GM21619 (cell line): ENCODE data around the gene ODC1.
"Not testable (repeated sequence)": the region's sequence is repeated elsewhere in the genome, so short reads cannot be mapped to it uniquely, and the experiment has no call there.

Experiments used
- ATAC-seq: cut with Tn5 transposase; IDR thresholded peaks from one replicate; pipeline ENCODE4 v1.9.1; 2021; ENCODE audit not compliant: unreplicated experiment

ODC1 gene

DNA sequence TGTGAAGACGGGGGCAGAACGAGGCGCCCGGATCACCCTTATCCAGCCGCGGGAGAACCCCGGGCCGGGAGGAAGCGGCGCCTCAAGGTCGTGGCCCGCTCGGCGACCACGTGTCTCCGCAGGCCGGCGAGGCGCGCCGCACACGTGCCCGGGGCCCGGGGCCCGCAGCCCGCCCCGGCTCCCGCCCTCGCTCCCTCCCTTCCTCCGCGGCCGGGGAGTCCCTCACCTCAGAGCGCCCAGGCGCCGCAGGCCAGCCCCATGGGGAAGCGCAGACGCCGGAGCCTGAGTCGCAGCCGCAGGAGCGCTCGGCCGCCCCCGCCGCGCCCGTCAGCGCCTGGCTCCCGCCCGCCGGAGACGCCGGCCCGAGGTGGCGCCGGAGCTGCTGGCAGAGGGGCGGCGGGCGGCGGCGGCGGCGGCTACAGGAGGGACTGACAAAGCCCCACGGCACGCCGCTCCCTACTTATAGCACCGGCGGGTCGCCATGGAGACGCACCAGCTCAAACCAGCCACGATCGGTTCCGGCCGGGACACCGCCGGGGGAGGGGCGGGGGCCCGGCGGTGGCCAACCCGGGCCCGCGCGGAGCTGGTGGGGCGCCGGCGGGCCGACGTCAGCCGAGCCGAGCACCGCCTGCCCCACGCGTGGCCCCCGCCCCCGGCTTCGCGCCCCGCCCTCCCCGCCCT is at the start of gene ODC1:
Gene ODC1, minus strand, starts transcription at position 433 of the 681 bp plus-strand sequence. CDS start 3,295 bp downstream, outside the sequence.
- peak; percentile 58 for ATAC-seq

DNA sequence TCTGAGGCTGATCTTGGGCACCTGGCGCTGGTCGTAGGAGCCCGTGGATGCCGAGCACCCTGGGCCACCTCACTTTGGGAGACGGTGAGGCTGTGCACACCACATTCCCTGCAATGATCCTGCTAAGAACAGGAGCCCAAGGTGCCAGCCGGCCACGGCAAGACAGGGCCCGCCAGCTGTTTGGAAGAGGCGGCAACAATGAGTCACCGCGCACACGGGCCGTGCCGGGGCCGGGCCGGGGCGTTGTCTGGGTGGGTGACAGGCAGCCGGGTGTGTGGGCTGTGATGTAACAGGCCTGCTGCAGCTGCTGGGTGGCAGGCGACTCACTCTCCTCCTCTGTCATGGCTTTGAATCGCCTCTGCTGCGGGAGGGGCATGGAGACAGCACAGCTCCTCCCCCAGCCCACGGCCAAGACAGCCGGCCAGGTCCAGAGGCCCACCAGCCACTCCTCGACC is 49.7 kb upstream of the ODC1 start:
- no peak for ATAC-seq

DNA sequence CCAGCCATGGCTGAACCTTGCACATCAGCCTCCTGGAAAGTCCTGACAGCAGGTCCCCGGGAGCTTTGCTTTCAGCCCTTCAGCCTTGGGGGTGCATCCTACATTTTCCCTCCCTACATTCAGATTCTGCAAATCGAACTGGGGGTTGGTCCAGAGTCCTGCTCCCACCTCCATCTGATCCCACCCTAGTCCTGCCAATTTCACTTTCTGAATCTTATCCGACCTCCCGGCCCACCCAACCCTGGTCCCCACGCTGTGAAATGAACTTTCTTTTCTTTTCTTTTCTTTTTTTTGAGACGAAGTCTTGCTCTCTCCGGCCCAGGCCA is 47.8 kb upstream of the ODC1 start:
- ATAC-seq, result no peak

DNA sequence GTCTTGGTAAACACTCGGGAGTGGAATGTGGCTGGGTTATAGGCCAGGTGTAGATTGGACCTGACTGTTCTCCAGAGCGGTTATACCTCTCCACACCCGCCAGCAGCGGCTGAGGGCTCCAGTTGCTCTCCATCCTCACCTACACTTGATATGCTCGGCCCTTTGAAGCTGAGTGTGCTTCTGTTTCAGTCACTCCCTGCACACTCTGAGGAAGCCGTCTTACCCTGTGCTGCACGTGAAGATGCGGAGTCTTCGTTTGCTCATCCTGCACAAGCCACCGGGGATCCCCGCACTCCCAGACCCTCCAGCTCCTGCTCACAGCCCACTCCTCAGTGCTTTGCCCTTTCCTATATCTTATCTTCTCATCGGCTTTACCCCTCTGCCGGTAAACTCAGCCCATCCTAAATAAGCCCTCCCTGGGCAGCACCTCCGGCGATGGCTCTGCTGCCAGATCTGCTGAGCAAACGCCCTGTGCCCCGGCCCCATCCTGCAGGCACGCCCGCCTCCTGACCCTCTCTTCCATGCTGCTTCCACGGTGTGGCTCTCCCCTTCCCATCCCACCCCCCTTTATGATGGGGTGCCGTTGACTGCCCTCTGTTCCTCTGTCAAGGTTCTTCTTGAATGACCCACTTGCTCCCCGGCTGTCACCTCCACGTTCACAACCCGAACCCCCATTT is 47.3 kb upstream of the ODC1 start:
- no peak for ATAC-seq

DNA sequence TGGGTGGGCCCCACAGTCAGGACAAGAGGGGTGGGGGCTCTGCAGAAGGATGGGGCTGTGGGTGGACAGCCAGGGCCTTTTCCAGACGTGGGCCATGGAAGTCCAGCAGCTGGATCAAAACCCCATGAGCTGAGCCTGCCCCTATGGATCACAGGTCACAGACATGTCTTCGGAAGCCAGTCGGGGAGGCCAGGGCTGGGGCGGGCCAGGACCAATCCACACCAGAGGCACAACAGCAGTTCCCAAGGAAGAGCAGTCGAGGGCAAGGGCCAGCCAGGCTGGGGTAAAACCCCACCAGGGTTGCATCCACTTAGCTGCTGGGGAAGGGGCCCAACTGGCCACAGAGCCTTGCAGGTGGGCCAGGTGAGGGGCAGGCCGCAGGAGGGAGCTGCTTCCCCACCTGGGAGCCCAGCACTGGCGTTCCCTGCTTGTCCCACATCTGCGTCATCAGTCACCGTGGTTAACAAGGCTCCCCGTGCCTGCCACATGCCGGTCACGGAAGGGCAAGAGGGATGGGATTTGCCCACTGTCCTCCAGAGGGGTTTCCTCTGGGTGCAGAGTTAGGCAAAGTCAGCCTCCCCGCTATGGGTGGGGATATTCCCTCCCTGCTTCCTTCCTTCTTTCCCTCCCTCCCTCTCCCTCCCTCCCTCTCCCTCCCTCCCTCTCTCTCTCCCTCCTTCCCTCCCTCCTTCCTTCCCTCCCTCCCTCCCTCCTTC is 46.4 kb upstream of the ODC1 start:
- ATAC-seq, result no peak

DNA sequence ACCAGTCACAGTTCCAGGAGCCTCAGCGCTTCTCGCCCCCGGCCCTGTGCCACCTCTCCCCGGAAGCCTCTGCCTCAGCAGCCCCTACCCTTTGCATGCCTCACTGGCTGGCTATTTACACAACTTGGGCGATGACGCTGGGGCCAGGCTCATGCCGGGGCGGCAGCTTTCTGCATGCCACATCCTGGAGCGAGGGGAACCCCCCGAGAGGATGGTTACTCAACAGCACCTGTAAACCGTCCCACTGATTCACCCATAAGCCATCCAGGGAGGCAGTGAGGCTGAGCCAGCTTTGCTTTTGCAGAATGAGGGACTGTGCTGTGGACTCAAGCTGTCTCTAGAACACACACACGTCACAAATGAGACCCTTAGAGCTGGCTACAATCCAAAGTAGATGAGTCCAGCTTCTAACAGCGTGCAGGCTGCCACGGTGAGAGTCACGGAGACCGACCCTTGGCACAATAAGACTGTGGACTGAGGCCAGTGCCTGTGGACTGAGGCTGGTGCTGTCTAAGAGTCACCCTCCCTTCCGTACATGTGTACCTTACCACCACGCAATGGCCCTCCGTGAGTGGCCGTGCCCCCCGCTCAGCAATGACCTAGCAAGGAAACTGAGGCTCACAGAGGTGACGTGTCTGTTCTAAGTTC is 45.6 kb upstream of the ODC1 start:
- ATAC-seq, result peak; percentile 97

DNA sequence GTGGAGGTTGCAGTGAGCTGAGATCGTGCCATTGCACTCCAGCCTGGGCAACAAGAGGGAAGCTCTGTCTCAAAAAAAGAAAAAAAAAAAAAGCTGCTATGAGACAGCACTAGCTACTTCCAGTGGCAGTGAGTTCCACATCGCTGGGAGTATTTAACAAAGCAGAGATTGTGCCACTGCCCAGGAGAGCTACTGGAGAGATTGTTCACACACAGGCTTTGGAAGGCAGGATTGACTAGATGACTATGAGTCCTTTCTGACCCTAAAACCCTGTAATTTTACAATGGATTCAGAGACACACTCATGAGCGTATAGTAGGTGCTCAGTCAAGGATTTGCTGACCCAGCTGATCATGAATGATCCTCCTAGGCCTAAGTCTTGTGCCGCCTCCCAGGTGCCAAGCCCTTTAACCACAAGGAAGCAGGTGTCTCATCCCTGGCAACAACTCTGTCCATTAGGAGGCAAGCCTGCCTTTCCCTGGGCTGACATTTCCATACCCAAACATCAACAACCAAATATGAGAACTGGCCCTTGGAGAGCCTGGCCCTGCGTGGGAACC is 45.0 kb upstream of the ODC1 start:
- ATAC-seq, result no peak

DNA sequence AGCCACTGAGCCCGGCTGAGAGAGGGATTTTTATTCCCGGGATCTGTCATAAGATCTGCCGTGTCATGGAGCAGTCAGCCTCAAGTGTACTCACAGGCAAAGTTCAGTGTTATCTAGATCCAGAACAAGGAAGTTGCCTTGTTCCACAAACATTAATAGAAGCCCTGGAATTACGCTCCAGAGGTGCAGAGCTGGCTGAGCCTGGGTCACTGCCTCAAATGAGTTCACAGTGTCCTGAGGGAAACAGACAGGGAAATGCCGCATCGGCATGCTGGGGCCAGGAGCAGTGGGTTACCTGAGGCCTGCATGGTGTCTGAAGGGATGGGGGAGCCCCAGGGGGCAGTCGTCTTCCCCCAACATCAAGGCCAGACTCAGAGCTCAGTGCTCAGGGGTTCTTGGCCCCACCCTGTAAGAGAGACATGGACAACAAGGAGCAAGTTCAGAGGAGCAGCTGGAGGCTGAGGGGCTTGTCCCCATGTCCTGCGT is 42.7 kb upstream of the ODC1 start:
- ATAC-seq, result no peak

DNA sequence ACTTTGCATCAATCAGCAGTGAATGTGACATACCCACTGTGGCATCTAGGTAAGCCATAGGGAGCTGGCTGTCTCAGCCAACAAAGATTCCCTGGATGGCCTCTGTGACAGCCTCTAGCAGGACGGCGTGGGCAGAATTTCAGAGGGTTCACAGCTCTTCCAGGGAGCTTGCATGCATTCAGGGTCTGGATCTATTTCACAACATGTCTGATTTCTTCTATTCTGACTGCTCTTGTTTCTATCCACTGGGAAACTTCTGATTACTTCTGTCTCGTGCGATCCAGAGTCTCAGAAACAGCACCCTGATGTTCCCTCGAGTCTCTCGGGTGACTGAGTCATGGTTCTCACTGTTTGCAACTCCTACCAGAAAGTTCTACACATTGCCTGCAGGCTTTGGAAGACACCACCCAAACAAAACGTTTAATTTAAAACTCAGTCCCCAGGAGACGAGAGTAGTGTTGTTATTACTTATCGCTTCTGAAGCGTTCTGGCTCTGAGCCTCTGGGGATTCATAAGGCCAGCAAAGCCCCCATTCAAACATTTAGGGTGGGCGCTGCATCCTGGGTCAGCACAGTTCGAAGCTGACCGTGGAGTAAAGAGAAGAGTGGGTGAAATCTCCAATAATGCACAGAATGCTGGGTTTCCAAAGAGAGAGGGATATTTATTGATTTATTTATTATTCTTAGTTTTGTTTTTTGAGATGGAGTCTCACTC is 41.9 kb upstream of the ODC1 start:
- ATAC-seq, result no peak

DNA sequence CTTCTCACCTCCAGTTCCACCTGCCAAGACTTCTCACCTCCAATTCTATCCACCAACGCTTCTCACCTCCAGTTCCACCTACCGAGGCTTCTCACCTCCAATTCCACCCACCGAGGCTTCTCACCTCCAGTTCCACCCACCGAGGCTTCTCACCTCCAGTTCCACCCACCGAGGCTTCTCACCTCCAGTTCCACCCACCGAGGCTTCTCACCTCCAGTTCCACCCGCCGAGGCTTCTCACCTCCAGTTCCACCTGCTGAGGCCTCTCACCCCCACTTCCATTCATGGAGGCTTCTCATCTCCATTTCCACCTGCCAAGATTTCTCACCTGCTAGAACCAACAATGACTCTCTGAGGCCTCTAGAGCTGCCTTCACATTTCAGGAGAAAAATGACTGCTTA is 40.0 kb upstream of the ODC1 start:
- ATAC-seq, result not testable (repeated sequence)

DNA sequence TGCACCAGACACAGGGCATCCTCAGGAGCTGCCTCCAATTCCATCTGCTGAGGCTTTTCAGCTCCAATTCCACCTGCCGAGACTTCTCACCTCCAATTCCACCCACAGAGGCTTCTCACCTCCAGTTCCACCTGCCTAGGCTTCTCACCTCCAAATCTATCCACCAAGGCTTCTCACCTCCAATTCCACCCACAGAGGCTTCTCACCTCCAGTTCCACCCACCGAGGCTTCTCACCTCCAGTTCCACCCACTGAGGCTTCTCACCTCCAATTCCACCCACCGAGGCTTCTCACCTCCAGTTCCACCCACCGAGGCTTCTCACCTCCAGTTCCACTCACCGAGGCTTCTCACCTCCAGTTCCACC is 39.6 kb upstream of the ODC1 start:
- not testable (repeated sequence) for ATAC-seq

DNA sequence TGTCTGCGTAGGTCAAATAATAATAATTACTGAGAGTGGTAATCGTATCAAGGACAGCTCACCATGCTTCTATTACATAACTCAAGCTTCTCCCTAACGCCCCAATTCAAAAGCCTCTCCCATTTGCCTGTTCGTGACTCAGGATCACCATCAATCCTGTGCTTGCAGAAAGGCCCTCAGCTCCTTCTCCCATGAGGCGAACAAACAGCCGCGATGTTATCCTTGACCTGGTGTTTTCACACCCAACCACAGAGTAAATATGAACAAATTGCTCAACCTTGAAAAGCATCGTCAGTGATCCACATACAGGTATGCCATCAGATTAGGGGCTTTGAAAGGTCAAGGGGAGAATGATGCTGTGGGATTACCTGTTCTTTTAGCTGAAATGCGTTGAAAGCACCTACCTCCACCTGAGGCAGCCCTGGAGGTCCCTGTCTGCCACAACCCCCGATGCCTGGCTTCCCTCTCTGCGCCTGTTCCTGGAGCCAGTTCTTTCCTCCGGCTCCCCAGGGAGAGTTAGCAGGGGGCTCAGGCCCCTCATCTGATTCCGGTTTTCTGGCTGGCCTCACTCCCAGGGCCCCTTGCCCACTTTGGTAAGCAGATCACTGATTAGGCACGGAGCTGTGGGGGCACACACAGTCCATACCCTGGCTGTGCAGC is 39.1 kb upstream of the ODC1 start:
- no peak for ATAC-seq

DNA sequence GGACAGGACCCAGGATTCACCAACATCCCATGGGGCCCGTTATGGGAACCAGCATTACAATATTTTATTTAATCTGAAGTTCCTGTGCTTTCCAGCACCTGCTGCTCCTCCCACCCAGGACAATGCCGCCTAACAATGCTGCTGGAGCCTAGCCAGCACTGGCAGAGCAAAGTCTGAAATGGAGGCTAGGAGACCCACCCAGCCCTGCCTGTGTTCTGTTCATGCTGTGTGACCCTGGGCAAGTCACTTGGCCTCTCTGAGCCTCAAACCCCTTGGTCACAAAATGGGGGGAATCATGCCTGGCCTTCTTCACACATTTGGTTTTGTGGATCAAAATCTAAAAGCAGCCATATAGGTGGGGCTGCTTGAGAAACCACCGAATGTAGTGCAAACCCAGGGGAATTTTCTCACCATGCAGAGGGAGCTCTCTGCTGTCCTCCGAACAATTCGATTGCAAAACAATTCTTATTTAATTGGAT is 38.5 kb upstream of the ODC1 start:
- ATAC-seq, result no peak

DNA sequence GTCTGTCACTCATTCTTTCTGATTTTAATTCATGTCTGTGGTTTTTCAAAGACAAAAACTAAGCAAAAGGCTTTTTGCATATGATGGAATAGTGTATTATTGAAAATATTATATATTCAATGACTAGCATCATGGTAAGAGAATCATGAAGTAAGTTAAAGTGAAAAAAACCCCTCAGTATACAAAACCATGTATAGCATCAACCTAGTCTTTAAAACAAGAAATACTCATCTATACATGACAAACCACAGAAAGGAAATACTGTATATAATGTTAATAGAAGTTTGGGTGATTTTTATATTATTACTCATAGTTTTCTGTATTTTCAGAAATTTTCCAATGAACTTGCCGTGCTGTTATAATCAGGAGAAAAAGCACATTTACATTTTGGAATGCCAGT is 38.0 kb upstream of the ODC1 start:
- ATAC-seq, result no peak

DNA sequence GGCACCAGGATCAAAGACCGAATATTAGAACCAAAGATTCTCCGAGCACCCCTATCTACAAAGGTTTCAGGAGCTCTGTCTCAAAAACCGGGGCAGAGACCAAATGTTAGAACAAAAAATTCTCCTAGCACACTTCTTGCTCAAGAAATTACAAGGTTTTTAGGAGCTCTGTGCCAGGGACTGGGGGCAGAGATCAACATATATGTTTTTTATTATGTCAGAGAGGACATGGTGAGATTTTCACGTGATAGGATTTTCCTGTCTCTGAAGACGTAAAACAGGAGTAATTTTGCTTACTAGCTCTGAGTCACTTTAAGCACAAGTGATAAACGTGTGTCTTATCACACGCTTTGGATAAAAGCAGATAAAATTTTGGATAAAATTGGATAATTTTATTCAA is 34.8 kb upstream of the ODC1 start:
- ATAC-seq, result no peak

DNA sequence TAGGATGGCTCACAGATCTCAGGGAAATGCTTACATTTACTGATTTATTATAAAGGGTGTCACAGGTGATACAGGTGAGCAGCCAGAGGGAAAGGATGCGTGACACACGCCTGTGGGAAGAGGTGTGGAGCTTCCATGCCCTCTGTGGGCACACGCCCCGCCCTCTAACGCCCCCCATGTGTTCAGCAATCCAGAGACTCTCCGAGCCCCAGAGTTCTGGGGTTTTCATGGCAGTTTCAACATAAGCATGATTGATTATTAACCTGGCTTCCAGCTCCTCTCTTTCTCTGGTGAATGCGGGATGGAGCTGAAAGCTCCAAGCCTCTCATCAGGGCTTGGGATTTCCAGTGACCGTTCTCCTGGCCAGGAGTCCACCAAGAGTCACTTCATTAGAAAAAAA is 34.3 kb upstream of the ODC1 start:
- no peak for ATAC-seq

DNA sequence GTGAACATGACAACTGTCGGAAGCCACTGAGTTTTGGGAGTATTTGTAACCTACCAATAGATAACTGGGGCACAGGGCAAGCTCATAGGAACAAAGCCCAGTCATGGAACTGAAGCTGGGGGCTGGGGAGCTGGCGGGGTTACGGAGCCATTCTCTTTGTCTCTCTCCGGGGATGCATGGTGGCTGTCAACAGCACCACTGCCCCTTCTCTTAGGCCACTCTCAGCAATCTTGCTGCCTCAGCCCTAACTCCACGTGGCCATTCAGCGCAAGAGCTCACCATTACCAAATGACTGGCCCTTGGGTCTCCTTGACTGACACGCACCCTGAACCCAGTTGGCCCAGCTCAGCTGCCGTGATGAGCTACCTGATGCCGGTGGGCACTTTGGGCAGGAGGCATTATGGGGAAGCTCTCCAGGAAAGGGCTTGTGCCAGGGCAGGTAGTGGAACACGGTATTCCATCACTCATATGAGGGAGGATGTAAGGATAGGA is 33.6 kb upstream of the ODC1 start:
- no peak for ATAC-seq

DNA sequence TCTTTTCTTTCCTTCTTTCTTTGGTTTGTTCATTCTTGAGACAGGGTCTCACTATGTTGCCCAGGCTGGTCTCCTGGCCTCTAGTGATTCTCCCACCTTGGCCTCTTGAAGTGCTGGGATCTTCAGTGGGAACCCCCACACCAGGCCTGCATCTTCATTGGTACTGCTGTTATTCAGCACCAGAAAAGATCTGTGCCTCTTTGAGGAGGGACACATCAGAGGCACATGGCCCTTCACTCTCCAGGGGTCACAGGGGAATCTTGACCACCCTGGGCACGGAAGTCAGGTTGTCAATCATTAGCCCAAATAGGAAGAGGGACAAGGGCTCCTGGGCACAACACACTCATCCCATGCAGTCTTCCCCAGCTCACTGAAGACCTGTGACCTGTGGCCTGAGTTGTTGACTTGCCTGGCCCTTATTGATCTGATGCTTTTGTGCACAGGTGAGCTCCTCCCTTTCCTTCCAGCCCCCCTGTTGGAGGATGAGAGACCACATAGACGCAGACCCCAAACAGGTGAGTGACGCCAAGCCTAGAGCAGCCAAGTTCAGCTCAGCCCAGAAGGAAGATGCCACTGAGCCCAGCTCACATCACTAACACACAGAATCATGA is 33.0 kb upstream of the ODC1 start:
- ATAC-seq, result no peak

DNA sequence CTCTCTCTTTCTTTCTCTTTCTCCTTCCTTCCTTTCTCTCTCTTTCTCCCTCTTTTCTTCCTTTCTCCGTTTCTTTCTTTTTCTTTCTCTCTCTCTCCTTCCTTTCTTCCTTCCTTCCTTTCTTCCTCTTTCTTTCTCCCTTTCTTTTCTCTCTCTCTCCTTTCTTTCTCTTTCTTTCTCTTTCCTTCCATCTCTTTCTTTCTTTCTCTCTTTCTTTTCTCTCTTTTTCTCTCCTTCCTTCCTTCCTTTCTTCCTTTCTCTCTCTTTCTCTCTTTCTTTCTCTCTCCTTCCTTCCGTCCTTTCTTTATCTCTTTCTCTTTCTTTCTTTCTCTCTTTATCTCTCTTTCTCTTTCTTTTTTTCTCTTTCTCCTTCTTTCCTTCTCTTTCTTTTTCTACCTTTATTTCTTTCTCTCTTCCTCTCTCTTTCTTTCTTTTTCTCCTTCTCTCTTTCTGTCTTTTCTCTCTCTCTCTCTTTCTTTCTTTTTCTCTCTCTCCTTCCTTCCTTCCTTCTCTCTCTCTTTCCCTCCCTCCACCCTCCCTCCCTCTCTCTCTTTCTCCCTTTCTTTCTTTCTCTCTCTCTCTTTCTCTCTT is 32.3 kb upstream of the ODC1 start:
- ATAC-seq, result no peak
